ENCODE results near the gene PTPRK. TPM values are rescaled to one million over a fixed set of nuclear protein-coding genes. Genes with fewer than 3 reads are reported as not detected.
"Not testable (repeated sequence)": the region's sequence is repeated elsewhere in the genome, so short reads cannot be mapped to it uniquely, and the experiment has no call there.

PTPRK gene
- polyA plus RNA-seq, 2 donors = 4.3 to 5.1 TPM

DNA sequence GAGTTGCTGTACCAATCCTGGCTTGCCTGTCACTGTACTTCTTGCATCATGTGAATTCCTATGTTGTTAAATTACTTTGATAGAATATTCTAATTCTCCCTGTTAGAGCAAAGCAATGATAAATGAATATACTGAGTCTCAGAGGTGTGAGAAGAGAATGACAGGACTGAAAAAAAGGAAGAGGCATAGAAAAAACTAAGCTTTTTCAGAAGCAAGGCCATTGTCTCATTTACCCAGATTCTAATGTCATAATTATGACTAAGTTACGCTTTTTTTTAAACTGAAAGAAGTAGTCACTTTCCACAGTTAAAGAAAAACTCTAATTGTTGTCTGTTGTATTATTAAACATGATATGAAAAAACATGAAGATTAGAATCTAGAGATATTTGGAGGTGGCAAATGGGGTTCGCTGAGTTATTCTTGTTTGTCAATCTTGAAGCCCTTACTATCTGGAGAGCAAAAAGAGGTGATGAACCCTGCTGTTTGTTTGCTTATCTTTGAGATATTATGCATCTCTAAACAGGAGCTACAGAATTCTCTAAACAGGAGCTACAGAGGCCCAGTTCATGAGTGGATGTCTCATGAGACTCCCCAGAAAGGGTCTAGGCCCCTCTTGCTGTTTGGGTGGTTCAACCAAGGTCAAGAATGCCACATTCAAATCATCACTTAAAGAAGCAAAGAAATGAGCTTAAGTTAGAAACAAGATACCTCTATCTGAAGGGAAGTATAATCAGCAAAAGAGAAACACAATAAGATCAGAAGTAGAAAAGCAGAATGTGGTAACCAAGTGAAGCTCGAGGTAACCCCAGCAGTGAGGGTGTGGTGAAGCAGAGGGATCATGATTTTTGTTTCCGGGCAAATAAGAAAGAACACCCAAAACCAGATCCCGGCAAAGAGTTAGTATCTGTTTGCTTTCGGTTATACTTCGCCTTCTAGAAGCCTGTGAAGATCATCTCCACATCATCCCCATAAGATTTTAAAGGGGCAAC, 586.3 kb downstream of the PTPRK start:
- 78 to 86% methylated on average over 7 of the region's 7 CpGs for whole genome bisulfite sequencing, 2 donors
- Histone ChIP-seq H3K4me1 (ENCODE audit: control insufficient read depth in 2 of 2, insufficient read depth in 2 of 2, low read length in 1 of 2) (no peaks in the 10 kb centered on the region), H3K36me3 (ENCODE audit: control insufficient read depth in 2 of 2, insufficient read depth in 2 of 2, low read length in 1 of 2) (no peaks in the 10 kb centered on the region), H3K27me3 (ENCODE audit: control insufficient read depth in 1 of 2, insufficient read depth in 2 of 2, low read length in 2 of 2) (no peaks in the 10 kb centered on the region), H3K4me3 (ENCODE audit: low read depth in 1 of 2, low read length in 2 of 2) (no peak overlapping the region), H3K27ac (ENCODE audit: low read depth in 2 of 2, low read length in 1 of 2) (no peak overlapping the region), H3K9me3 (ENCODE audit: control insufficient read depth in 2 of 2, insufficient read depth in 1 of 2, low read depth in 1 of 2, low read length in 1 of 2) (peaks cover 4% of the 10 kb centered on the region in 2 donors)

DNA sequence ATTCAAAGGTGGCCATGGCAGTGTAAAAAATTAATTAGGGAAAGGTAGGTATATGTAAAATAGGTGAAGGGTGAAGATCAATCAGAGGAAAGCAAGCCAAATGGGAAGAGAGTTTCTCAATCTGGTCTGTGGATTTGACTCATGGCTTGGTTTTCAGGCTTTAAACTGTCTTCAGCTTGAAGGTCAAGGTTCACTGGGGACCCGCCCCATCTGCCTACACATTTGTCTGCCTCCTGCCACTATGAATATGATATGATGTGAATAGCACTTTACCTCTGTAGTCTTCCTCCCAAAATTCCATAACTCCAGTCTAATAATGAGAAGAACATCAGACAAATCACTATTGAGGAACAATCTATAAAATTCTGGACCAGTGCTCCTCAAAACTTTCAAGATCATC, 587.3 kb downstream of the PTPRK start:
- H3K36me3 ChIP-seq (ENCODE audit: control insufficient read depth in 2 of 2, insufficient read depth in 2 of 2, low read length in 1 of 2) = no peaks in the 10 kb centered on the region
- H3K27ac ChIP-seq (ENCODE audit: low read depth in 2 of 2, low read length in 1 of 2) = no peak overlapping the region
- no peaks in the 10 kb centered on the region for H3K4me1 ChIP-seq (ENCODE audit: control insufficient read depth in 2 of 2, insufficient read depth in 2 of 2, low read length in 1 of 2)
- 95 to 100% methylated on average over 1 of the region's 1 CpG for WGBS, 2 donors
- H3K4me3 ChIP-seq (ENCODE audit: low read depth in 1 of 2, low read length in 2 of 2) = no peak overlapping the region
- no peaks in the 10 kb centered on the region for H3K27me3 ChIP-seq (ENCODE audit: control insufficient read depth in 1 of 2, insufficient read depth in 2 of 2, low read length in 2 of 2)
- H3K9me3 ChIP-seq (ENCODE audit: control insufficient read depth in 2 of 2, insufficient read depth in 1 of 2, low read depth in 1 of 2, low read length in 1 of 2) = peaks cover 4% of the 10 kb centered on the region in 2 donors

DNA sequence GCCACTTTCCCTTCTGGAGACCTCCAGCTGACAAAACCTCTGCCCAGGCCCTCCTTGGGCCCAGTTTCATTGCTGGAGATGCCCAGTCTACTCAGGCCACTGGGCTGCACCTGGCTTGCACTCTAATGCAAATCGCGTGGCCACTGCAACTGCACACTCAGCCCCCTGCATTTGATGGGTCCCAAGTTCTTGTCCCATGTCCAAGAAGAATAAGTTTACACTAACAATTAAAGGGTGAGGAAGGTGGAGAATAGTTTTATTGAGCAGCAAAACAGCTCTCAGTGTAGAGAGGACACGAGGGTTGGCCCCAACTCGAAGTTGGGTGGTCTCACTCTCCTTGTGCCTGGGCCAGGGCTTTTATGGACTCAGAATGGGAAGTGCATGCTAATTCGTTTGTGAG, 587.7 kb downstream of the PTPRK start:
- Histone ChIP-seq H3K27ac (ENCODE audit: low read depth in 2 of 2, low read length in 1 of 2) (no peak overlapping the region), H3K27me3 (ENCODE audit: control insufficient read depth in 1 of 2, insufficient read depth in 2 of 2, low read length in 2 of 2) (no peaks in the 10 kb centered on the region), H3K4me3 (ENCODE audit: low read depth in 1 of 2, low read length in 2 of 2) (no peak overlapping the region), H3K36me3 (ENCODE audit: control insufficient read depth in 2 of 2, insufficient read depth in 2 of 2, low read length in 1 of 2) (no peaks in the 10 kb centered on the region), H3K9me3 (ENCODE audit: control insufficient read depth in 2 of 2, insufficient read depth in 1 of 2, low read depth in 1 of 2, low read length in 1 of 2) (peaks cover 4% of the 10 kb centered on the region in 2 donors), H3K4me1 (ENCODE audit: control insufficient read depth in 2 of 2, insufficient read depth in 2 of 2, low read length in 1 of 2) (no peaks in the 10 kb centered on the region)
- 86 to 88% methylated on average over 5 of the region's 5 CpGs for WGBS, 2 donors

DNA sequence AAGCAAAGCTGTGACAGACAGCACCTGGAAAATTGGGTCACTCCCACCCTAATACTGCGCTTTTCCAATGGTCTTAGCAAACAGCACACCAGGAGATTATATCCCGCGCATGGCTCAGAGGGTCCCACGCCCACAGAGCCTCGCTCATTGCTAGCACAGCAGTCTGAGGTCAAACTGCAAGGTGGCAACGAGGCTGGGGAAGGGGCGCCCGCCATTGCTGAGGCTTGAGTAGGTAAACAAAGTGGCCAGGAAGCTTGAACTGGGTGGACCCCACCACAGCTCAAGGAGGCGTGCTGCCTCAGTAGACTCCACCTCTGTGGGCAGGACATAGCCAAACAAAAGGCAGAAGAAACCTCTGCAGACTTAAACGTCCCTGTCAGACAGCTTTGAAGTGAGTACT, 594.0 kb downstream of the PTPRK start:
- H3K4me1 ChIP-seq (ENCODE audit: control insufficient read depth in 2 of 2, insufficient read depth in 2 of 2, low read length in 1 of 2); H3K9me3 ChIP-seq (ENCODE audit: control insufficient read depth in 2 of 2, insufficient read depth in 1 of 2, low read depth in 1 of 2, low read length in 1 of 2); H3K27me3 ChIP-seq (ENCODE audit: control insufficient read depth in 1 of 2, insufficient read depth in 2 of 2, low read length in 2 of 2); H3K36me3 ChIP-seq (ENCODE audit: control insufficient read depth in 2 of 2, insufficient read depth in 2 of 2, low read length in 1 of 2); H3K4me3 ChIP-seq (ENCODE audit: low read depth in 1 of 2, low read length in 2 of 2); H3K27ac ChIP-seq (ENCODE audit: low read depth in 2 of 2, low read length in 1 of 2): not testable (repeated sequence)
- 88 to 93% methylated on average over 10 of the region's 10 CpGs for WGBS, 2 donors

- H3K27me3 ChIP-seq (ENCODE audit: control insufficient read depth in 1 of 2, insufficient read depth in 2 of 2, low read length in 2 of 2) = no peaks in the 10 kb centered on the region
- no peaks in the 10 kb centered on the region for H3K4me1 ChIP-seq (ENCODE audit: control insufficient read depth in 2 of 2, insufficient read depth in 2 of 2, low read length in 1 of 2)
- no peak overlapping the region for H3K27ac ChIP-seq (ENCODE audit: low read depth in 2 of 2, low read length in 1 of 2)
- no peaks in the 10 kb centered on the region for H3K36me3 ChIP-seq (ENCODE audit: control insufficient read depth in 2 of 2, insufficient read depth in 2 of 2, low read length in 1 of 2)
- no peak overlapping the region for H3K4me3 ChIP-seq (ENCODE audit: low read depth in 1 of 2, low read length in 2 of 2)
- 75 to 81% methylated on average over 2 of the region's 2 CpGs for WGBS, 2 donors
- H3K9me3 ChIP-seq (ENCODE audit: control insufficient read depth in 2 of 2, insufficient read depth in 1 of 2, low read depth in 1 of 2, low read length in 1 of 2) = no peaks in the 10 kb centered on the region
Measured at GRCh38 chr6:127924440-127924839, 596.0 kb downstream of the PTPRK start.

- no peaks in the 10 kb centered on the region for H3K36me3 ChIP-seq (ENCODE audit: control insufficient read depth in 2 of 2, insufficient read depth in 2 of 2, low read length in 1 of 2)
- H3K27me3 ChIP-seq (ENCODE audit: control insufficient read depth in 1 of 2, insufficient read depth in 2 of 2, low read length in 2 of 2) = no peaks in the 10 kb centered on the region
- no peaks in the 10 kb centered on the region for H3K9me3 ChIP-seq (ENCODE audit: control insufficient read depth in 2 of 2, insufficient read depth in 1 of 2, low read depth in 1 of 2, low read length in 1 of 2)
- no peak overlapping the region for H3K4me3 ChIP-seq (ENCODE audit: low read depth in 1 of 2, low read length in 2 of 2)
- no peak overlapping the region for H3K27ac ChIP-seq (ENCODE audit: low read depth in 2 of 2, low read length in 1 of 2)
- H3K4me1 ChIP-seq (ENCODE audit: control insufficient read depth in 2 of 2, insufficient read depth in 2 of 2, low read length in 1 of 2) = no peaks in the 10 kb centered on the region
Measured at GRCh38 chr6:127924031-127924430, 596.4 kb downstream of the PTPRK start.

DNA sequence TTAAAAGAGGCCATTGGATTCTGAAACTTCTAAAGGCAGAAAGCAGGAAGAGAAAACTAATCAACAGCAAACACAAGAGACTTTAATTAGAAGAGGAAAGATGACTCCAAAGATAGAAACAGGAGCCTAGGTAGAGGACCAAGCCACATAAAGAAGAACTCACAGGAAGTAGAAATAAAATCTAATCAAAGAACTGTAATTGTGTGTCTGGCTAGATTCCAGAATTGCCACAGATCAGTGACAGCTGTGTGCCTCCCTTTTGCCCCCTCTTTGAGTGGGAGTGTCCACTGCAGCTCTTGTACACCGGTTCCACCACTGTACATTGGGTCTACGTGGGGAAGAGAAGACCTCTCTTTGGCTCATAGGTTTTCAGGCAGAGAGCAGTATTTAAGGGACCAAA, 597.3 kb downstream of the PTPRK start:
- H3K36me3 ChIP-seq (ENCODE audit: control insufficient read depth in 2 of 2, insufficient read depth in 2 of 2, low read length in 1 of 2) = no peaks in the 10 kb centered on the region
- H3K27ac ChIP-seq (ENCODE audit: low read depth in 2 of 2, low read length in 1 of 2) = no peak overlapping the region
- no peaks in the 10 kb centered on the region for H3K4me1 ChIP-seq (ENCODE audit: control insufficient read depth in 2 of 2, insufficient read depth in 2 of 2, low read length in 1 of 2)
- WGBS, 2 donors = 85 to 86% methylated on average over 2 of the region's 2 CpGs
- H3K9me3 ChIP-seq (ENCODE audit: control insufficient read depth in 2 of 2, insufficient read depth in 1 of 2, low read depth in 1 of 2, low read length in 1 of 2) = no peaks in the 10 kb centered on the region
- H3K27me3 ChIP-seq (ENCODE audit: control insufficient read depth in 1 of 2, insufficient read depth in 2 of 2, low read length in 2 of 2) = no peaks in the 10 kb centered on the region
- no peak overlapping the region for H3K4me3 ChIP-seq (ENCODE audit: low read depth in 1 of 2, low read length in 2 of 2)

DNA sequence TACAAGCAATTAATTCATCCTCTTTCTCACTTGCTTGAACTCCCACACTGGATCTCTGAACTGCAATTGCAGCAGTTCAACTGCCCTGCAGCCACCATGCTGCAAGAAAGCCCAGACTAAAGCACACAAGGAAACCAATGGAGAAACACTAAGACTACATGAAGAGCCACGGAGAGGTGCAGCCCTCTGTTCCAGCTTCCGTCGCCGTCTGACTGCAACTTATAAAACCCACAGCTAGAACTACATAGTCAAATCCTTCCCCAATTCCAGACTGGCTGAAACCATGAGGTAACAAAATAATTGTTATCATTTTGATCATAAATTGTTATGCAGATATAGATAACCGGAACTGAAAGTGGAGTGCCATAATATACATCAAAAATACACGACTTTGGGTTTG, 598.4 kb downstream of the PTPRK start:
- H3K27ac ChIP-seq (ENCODE audit: low read depth in 2 of 2, low read length in 1 of 2) = no peak overlapping the region
- no peaks in the 10 kb centered on the region for H3K27me3 ChIP-seq (ENCODE audit: control insufficient read depth in 1 of 2, insufficient read depth in 2 of 2, low read length in 2 of 2)
- no peak overlapping the region for H3K4me3 ChIP-seq (ENCODE audit: low read depth in 1 of 2, low read length in 2 of 2)
- H3K9me3 ChIP-seq (ENCODE audit: control insufficient read depth in 2 of 2, insufficient read depth in 1 of 2, low read depth in 1 of 2, low read length in 1 of 2) = no peaks in the 10 kb centered on the region
- no peaks in the 10 kb centered on the region for H3K36me3 ChIP-seq (ENCODE audit: control insufficient read depth in 2 of 2, insufficient read depth in 2 of 2, low read length in 1 of 2)
- no peaks in the 10 kb centered on the region for H3K4me1 ChIP-seq (ENCODE audit: control insufficient read depth in 2 of 2, insufficient read depth in 2 of 2, low read length in 1 of 2)
- WGBS, 2 donors = 91 to 93% methylated on average over 6 of the region's 6 CpGs

GRCh38 chr6:127920804-127921203, 599.6 kb downstream of the PTPRK start:
- no peak overlapping the region for H3K27ac ChIP-seq (ENCODE audit: low read depth in 2 of 2, low read length in 1 of 2)
- H3K27me3 ChIP-seq (ENCODE audit: control insufficient read depth in 1 of 2, insufficient read depth in 2 of 2, low read length in 2 of 2) = no peaks in the 10 kb centered on the region
- no peaks in the 10 kb centered on the region for H3K36me3 ChIP-seq (ENCODE audit: control insufficient read depth in 2 of 2, insufficient read depth in 2 of 2, low read length in 1 of 2)
- no peaks in the 10 kb centered on the region for H3K4me1 ChIP-seq (ENCODE audit: control insufficient read depth in 2 of 2, insufficient read depth in 2 of 2, low read length in 1 of 2)
- no peak overlapping the region for H3K4me3 ChIP-seq (ENCODE audit: low read depth in 1 of 2, low read length in 2 of 2)
- H3K9me3 ChIP-seq (ENCODE audit: control insufficient read depth in 2 of 2, insufficient read depth in 1 of 2, low read depth in 1 of 2, low read length in 1 of 2) = no peaks in the 10 kb centered on the region
- whole genome bisulfite sequencing, 2 donors = 57 to 62% methylated on average over 3 of the region's 3 CpGs

Measured in esophagus (tissue), 2 donors.